Skin of body (tissue), 2 donors: ENCODE measurements around the gene ABHD11. TPM values are rescaled to one million over a fixed set of nuclear protein-coding genes. Genes with fewer than 3 reads are reported as not detected.
"Not testable (repeated sequence)": the region's sequence is repeated elsewhere in the genome, so short reads cannot be mapped to it uniquely, and the experiment has no call there.

Experiments used
- DNase-seq: peaks from one replicate; lab custom pipeline; 2025; lab: John Stamatoyannopoulos, UW
- total RNA-seq: library from RNA; depleted of rRNA; stranded (reverse); fragments of >200 nt; gene quantifications from one replicate; pipeline ENCODE4 v1.2.3, GENCODE V29; 2014

The ABHD11 gene
- total RNA-seq, 1 donor from 2014 or later: 8.0 TPM

- DNase-seq: no peak
These were observed 18.8 kb downstream of the ABHD11 start for GRCh38 chr7:73719806-73720169.

DNA sequence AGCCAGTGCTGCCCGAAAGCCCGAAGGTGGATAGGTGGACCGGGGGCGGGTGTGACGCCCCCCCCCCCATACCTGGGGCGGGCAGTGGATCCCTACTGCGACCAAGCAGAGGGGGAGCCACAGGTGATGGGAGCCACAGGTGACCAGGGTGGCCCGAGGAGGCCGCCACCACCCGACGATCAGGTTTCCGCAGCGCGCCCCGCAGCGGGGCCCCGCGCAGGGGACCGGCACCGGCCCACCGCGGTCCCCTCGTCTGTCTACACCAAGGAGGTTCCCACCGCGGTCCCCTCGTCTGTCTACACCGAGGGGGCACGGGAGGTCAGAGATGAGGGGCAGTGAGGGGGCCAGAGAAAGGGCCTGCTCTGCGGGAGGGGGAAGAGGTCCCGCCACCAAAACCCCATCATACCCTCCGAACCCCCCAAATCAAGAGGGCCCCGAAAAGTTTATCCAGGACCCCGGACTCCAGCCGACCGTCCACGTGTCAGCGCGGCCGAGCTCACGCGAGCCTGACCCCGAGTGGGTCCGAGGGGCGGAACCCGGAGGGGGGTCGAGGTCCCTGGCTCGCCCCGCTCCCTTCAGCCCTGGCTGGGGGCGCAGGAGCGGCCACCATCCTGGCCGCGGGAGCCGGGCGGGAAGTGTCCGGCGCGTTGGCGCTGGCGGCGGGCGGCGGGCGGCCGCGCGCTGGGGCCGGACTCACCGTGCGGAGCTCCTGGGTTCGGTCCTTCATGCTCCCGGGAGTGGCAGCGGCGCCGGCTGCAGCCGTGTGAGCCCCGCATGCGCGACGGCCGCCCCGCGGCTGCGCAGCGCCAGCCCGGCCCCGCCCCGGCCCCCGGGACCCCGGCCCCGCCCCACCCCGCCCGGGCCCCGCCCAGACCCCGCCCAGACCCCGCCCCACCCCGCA lies 19.4 kb downstream of the ABHD11 start, which contains the start of gene STX1A:
Gene STX1A (minus strand): TSS at position 765 of the 901 bp plus-strand sequence. CDS start 38 bp downstream, at position 727.
- DNase-seq: no peak

GRCh38 chr7:73718438-73718881 lies 20.1 kb downstream of the ABHD11 start:
- no peak for DNase-seq

DNA sequence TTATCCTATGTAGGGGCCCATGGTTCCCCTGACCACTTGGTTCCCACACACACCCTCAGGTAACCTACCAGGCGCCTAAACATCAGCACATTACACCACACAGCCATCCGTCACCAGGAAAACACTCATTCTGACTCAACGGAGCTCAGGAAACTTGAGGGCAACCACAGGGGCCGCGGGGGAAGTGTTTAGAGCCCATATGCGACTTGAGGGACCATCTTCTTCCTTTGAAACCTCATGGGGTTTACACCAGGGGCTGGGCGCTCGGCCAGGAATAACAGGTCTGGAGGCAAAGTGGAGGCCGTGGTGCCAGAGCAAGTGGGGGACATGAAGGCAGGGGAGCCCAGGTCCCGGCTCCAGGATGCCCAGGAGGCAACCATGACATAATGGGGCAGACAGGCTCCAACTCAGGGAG lies 20.6 kb downstream of the ABHD11 start:
- DNase-seq: no peak

DNA sequence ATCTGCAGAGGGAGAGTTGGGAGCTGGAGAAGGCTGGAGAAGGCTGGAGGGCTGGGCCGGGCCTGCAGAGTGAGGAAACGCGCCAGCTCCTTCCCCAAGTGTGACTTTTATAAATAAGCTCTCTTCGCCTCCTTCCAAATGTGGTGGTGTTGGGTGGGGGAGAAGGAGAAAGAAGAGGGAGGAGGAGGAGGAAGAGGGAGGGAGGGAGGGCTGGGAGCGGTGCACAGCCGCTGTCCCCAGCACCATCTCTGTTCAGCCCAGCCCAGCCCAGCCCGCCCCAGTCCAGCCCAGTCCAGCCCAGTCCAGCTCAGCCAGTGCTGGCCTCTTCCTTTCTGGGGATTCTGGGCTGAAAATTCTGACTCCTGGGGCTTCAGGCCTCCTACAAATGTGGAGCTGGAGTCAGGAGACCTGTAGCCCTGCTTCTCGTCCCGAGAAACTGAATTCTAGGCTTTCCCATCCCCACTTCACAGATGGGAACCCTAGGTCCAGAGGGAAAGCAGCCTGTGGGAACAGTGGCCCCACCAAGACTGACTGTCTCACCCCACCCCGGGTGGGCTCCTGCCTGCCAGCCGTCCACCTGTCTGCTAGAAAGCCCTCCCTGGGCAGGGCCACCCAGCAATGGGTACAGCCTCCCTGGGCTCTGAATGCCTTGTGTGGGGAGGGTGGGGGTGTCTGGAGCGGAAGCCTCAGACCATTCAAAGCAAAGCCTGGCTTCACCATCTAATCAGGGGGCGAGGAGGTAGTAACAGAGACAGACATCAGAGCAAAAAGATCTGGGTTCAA lies 21.4 kb downstream of the ABHD11 start:
- DNase-seq: no peak

GRCh38 chr7:73716318-73716890 lies 22.2 kb downstream of the ABHD11 start:
- DNase-seq: no peak

DNA sequence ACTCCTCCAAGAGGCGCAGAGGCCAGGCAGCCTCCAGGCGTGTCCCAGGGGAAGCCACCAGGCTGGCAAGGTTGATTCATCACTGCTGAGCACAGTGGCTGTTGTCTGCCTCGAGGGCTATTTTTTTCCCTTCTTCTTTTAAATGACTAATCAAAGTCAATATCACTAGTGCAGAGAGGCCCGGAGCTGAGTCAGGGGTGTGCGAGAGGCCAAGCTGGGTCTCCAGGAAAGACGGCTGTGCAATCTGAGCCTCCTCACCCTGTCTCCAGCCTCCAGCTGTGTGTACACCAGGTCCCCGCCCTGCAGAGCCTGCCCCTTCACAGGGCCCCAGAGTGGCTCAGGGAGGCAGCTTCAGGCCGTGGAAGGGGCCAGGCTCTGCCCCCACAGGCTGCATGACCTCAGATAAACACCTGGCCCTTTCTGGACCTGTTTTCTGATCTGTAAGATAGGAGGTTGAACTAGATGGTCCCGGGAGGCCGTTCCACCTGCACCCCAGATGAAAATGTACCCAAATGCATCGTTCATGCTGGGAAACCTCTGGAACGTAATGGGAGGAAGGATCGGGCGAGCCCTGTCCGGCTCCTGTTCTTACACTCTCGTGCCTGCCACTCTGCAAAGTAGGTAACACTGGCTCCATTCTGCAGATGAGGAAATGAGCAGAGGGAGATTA lies 22.8 kb downstream of the ABHD11 start:
- DNase-seq: peak; percentile 41

- not testable (repeated sequence) for DNase-seq
These were observed 25.3 kb downstream of the ABHD11 start for GRCh38 chr7:73713319-73713718.

- no peak for DNase-seq
These were observed 25.8 kb downstream of the ABHD11 start for GRCh38 chr7:73712773-73713172.

DNA sequence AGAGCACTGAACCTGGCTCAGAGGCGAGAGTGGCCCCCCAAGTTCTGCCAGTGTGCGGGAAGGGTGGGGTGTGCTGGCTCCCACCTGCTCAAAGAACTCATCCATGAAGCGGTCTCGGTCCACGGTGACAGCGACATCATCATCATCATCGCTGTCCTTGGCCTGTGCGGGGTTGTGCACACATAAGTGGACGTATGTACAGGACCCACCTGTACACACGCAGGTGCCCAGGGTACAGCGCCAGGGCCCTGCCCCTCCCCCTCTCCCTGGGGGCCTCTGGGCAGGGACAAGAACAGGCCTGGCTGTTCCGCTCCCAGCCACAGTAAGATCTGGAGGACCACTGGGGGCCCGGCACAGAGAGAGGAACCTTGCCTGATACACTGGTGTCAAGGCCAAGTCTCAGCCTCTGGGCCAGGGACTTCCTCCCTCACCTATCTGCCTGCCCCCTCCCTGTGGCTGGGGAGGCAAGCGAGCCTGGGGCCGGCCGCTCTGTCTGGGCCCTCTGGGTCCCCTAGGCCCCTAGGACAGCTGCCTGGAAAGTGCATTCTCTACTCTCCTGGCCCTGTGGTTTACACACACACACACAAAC lies 29.5 kb downstream of the ABHD11 start:
- no peak for DNase-seq

DNA sequence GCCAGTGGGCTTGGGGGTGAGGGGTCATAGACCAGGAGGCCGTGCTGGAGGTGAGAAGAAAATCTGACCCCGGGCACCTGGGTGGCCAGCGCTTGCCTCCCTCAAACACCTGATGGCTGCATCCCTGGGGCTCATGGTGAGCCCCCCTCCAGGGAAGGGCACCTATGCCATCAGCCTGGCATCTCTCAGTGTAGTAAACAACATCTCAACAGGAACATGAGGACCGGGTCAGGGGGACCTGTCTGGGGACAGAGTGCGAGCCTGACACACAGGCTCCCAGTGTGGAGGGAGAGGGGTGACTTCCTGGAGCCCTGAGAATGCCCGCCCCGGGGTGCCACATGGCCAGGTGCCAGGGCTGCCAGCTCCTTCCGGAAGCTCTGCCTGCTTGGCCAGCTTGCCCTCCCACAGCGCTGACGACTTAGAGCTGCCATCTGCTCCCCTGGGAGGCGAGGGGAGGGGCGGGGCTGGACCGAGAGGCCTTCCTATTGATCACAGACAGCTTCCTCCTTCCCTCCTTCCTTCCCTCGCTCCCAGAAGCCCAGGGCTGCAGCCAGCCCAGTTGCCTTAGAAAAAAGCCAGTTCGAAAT lies 31.5 kb downstream of the ABHD11 start:
- DNase-seq: no peak

GRCh38 chr7:73706126-73707044 lies 32.2 kb downstream of the ABHD11 start:
- DNase-seq: no peak

- DNase-seq: no peak
These were observed 33.1 kb downstream of the ABHD11 start for GRCh38 chr7:73705551-73705920.

DNA sequence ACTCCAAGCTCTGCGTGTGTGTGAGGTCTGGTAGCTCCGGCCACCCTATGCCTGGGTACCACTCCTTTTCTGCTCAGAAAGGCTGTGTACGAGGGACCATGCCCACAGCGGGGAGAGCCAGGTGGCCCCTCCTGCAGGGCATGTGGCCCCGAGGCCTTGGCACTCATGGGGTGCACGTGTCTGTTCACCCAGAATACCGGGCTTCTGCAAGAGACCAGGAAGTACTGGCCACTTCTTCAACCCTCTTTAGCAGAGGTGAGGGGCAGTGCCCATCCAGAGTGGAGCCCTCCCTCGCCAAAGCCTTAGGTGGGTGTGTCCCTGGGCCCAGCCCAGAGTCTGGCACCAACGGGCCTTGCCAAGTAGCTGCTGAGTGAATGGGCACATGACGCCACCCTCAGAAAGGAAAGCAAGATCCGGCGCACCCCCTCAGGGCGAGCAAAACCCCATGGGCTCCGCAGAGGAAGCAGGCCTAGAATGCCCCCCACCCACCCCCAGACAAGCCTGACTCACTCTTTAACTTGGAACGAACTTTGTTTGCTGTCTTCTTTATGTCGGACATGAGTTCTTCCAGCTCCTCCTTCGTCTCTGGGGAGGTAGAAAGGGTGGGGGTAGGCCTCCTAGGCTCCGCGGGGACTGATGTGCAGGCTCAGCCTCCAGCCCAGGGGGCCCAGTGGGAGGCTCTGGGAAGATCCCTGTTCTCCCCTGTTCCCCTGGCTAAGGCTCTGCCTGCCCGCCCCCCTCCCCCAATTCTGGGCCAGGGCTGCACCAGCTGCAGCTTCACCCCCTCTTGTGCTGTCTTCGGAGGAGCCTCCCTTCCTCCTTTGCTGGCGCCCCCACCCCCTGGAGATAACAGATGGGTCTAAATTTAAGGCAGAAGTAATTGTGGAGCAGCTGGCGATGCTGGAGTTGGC lies 33.7 kb downstream of the ABHD11 start:
- DNase-seq: peak; percentile 65

GRCh38 chr7:73703757-73704639 lies 34.6 kb downstream of the ABHD11 start:
- peak; percentile 68 for DNase-seq

- no peak for DNase-seq
These were observed 35.4 kb downstream of the ABHD11 start for GRCh38 chr7:73703225-73703624.

- DNase-seq: no peak
These were observed 35.9 kb downstream of the ABHD11 start for GRCh38 chr7:73702665-73703064.
